Measurements from ENCODE around the gene CHCHD10. TPM values are rescaled to one million over a fixed set of nuclear protein-coding genes. Genes with fewer than 3 reads are reported as not detected.

The CHCHD10 gene
- total RNA-seq, 1 donor from 2014 or later: 111 TPM

- H3K9me3 Mint-ChIP-seq: no peaks in the 10 kb centered on the region
- no peaks in the 10 kb centered on the region for H3K27me3 Mint-ChIP-seq (ENCODE audit: low read depth)
- intact Hi-C loops (cut with micrococcal nuclease): no loop called here
- H3K36me3 Mint-ChIP-seq (ENCODE audit: low read depth): peaks cover 3% of the 10 kb centered on the region
- peaks cover 16% of the 10 kb centered on the region for H3K4me1 Mint-ChIP-seq (ENCODE audit: low read depth)
- no peak for DNase-seq (ENCODE audit: low spot score)
- H3K27ac Mint-ChIP-seq: no peak overlapping the region
- no peak overlapping the region for H3K4me3 Mint-ChIP-seq (ENCODE audit: low read depth)
Measured at GRCh38 chr22:23759566-23759965, 8.2 kb downstream of the CHCHD10 start.

- Mint-ChIP-seq H3K9me3 (no peaks in the 10 kb centered on the region), H3K27ac (no peak overlapping the region)
- intact Hi-C loops (cut with micrococcal nuclease): no loop called here
Measured at GRCh38 chr22:23756891-23757290, 10.9 kb downstream of the CHCHD10 start.

GRCh38 chr22:23755711-23756110, 12.1 kb downstream of the CHCHD10 start:
- H3K27ac Mint-ChIP-seq: no peak overlapping the region
- H3K4me3 Mint-ChIP-seq (ENCODE audit: low read depth): no peak overlapping the region
- no peak for DNase-seq (ENCODE audit: low spot score)
- no peaks in the 10 kb centered on the region for H3K36me3 Mint-ChIP-seq (ENCODE audit: low read depth)
- no peaks in the 10 kb centered on the region for H3K9me3 Mint-ChIP-seq
- peaks cover 5% of the 10 kb centered on the region for H3K4me1 Mint-ChIP-seq (ENCODE audit: low read depth)
- no peaks in the 10 kb centered on the region for H3K27me3 Mint-ChIP-seq (ENCODE audit: low read depth)
- intact Hi-C loops (cut with micrococcal nuclease): no loop called here

More at GRCh38 chr22:23756891-23757290, 10.9 kb downstream of the CHCHD10 start:
- no peak overlapping the region for H3K4me3 Mint-ChIP-seq (ENCODE audit: low read depth)
- DNase-seq (ENCODE audit: low spot score): no peak
- H3K27me3 Mint-ChIP-seq (ENCODE audit: low read depth): no peaks in the 10 kb centered on the region
- H3K4me1 Mint-ChIP-seq (ENCODE audit: low read depth): peaks cover 5% of the 10 kb centered on the region
- H3K36me3 Mint-ChIP-seq (ENCODE audit: low read depth): no peaks in the 10 kb centered on the region

- Mint-ChIP-seq H3K4me1 (ENCODE audit: low read depth) (peaks cover 10% of the 10 kb centered on the region), H3K9me3 (no peaks in the 10 kb centered on the region), H3K4me3 (ENCODE audit: low read depth) (no peak overlapping the region), H3K27me3 (ENCODE audit: low read depth) (no peaks in the 10 kb centered on the region), H3K36me3 (ENCODE audit: low read depth) (no peaks in the 10 kb centered on the region), H3K27ac (no peak overlapping the region)
- intact Hi-C loops (cut with micrococcal nuclease): loop anchor here (5.0 kb wide), 1 partner anchor 48 kb away; no protein-coding TSS in a partner anchor
- DNase-seq (ENCODE audit: low spot score): no peak
Measured at GRCh38 chr22:23754980-23755636, 12.7 kb downstream of the CHCHD10 start.

- intact Hi-C loops (cut with micrococcal nuclease): loop anchor here (5.0 kb wide), 1 partner anchor 47 kb away; no protein-coding TSS in a partner anchor
- H3K9me3 Mint-ChIP-seq: no peaks in the 10 kb centered on the region
- DNase-seq (ENCODE audit: low spot score): no peak
- no peak within 1 kb of the TSS for H3K27ac Mint-ChIP-seq
- no peak within 1 kb of the TSS for H3K4me3 Mint-ChIP-seq (ENCODE audit: low read depth)
- no peaks in the 10 kb centered on the region for H3K36me3 Mint-ChIP-seq (ENCODE audit: low read depth)
- H3K4me1 Mint-ChIP-seq (ENCODE audit: low read depth): peaks cover 16% of the 10 kb centered on the region
- no peaks in the 10 kb centered on the region for H3K27me3 Mint-ChIP-seq (ENCODE audit: low read depth)
Measured at GRCh38 chr22:23754220-23754919, 13.4 kb downstream of the CHCHD10 start, which contains the start of gene VPREB3. Gene VPREB3 (minus strand): TSS chr22:23754425. CDS start chr22:23754363, 62 bp downstream.

- DNase-seq (ENCODE audit: low spot score): no peak
- peaks cover 16% of the 10 kb centered on the region for H3K4me1 Mint-ChIP-seq (ENCODE audit: low read depth)
- H3K36me3 Mint-ChIP-seq (ENCODE audit: low read depth): no peaks in the 10 kb centered on the region
- H3K9me3 Mint-ChIP-seq: no peaks in the 10 kb centered on the region
- no peak overlapping the region for H3K27ac Mint-ChIP-seq
- no peaks in the 10 kb centered on the region for H3K27me3 Mint-ChIP-seq (ENCODE audit: low read depth)
- no peak overlapping the region for H3K4me3 Mint-ChIP-seq (ENCODE audit: low read depth)
- intact Hi-C loops (cut with micrococcal nuclease): loop anchor here (5.0 kb wide), 1 partner anchor 46 kb away; no protein-coding TSS in a partner anchor
Measured at GRCh38 chr22:23753385-23753784, 14.4 kb downstream of the CHCHD10 start.

GRCh38 chr22:23752750-23753149, 15.0 kb downstream of the CHCHD10 start:
- no peaks in the 10 kb centered on the region for H3K9me3 Mint-ChIP-seq
- H3K36me3 Mint-ChIP-seq (ENCODE audit: low read depth): no peaks in the 10 kb centered on the region
- peaks cover 16% of the 10 kb centered on the region for H3K4me1 Mint-ChIP-seq (ENCODE audit: low read depth)
- intact Hi-C loops (cut with micrococcal nuclease): loop anchor here (5.0 kb wide), 1 partner anchor 45 kb away; no protein-coding TSS in a partner anchor
- no peak overlapping the region for H3K4me3 Mint-ChIP-seq (ENCODE audit: low read depth)
- DNase-seq (ENCODE audit: low spot score): no peak
- no peaks in the 10 kb centered on the region for H3K27me3 Mint-ChIP-seq (ENCODE audit: low read depth)
- no peak overlapping the region for H3K27ac Mint-ChIP-seq

- Mint-ChIP-seq H3K4me3 (ENCODE audit: low read depth) (peak overlapping the region; percentile 73), H3K9me3 (no peaks in the 10 kb centered on the region), H3K27ac (no peak overlapping the region), H3K36me3 (ENCODE audit: low read depth) (no peaks in the 10 kb centered on the region), H3K4me1 (ENCODE audit: low read depth) (peaks cover 16% of the 10 kb centered on the region), H3K27me3 (ENCODE audit: low read depth) (no peaks in the 10 kb centered on the region)
- intact Hi-C loops (cut with micrococcal nuclease): loop anchor here (5.0 kb wide), 1 partner anchor 45 kb away; no protein-coding TSS in a partner anchor
- no peak for DNase-seq (ENCODE audit: low spot score)
Measured at GRCh38 chr22:23752090-23752691, 15.6 kb downstream of the CHCHD10 start.

- intact Hi-C loops (cut with micrococcal nuclease): loop anchor here (5.0 kb wide), 1 partner anchor 44 kb away; no protein-coding TSS in a partner anchor
- H3K27me3 Mint-ChIP-seq (ENCODE audit: low read depth): no peaks in the 10 kb centered on the region
- H3K9me3 Mint-ChIP-seq: no peaks in the 10 kb centered on the region
- H3K4me1 Mint-ChIP-seq (ENCODE audit: low read depth): peaks cover 15% of the 10 kb centered on the region
- peak overlapping the region; percentile 71 for H3K4me3 Mint-ChIP-seq (ENCODE audit: low read depth)
- DNase-seq (ENCODE audit: low spot score): no peak
- no peak overlapping the region for H3K27ac Mint-ChIP-seq
- H3K36me3 Mint-ChIP-seq (ENCODE audit: low read depth): no peaks in the 10 kb centered on the region
Measured at GRCh38 chr22:23751441-23751996, 16.3 kb downstream of the CHCHD10 start.

- Mint-ChIP-seq H3K36me3 (ENCODE audit: low read depth) (peaks cover 3% of the 10 kb centered on the region), H3K4me3 (ENCODE audit: low read depth) (peak within 1 kb of the TSS; percentile 82), H3K4me1 (ENCODE audit: low read depth) (peaks cover 15% of the 10 kb centered on the region), H3K9me3 (no peaks in the 10 kb centered on the region), H3K27ac (no peak within 1 kb of the TSS), H3K27me3 (ENCODE audit: low read depth) (no peaks in the 10 kb centered on the region)
- intact Hi-C loops (cut with micrococcal nuclease): loop anchor here (5.0 kb wide), 1 partner anchor 44 kb away; no protein-coding TSS in a partner anchor
- peak; percentile 77 for DNase-seq (ENCODE audit: low spot score)
Measured at GRCh38 chr22:23750714-23751440, 16.9 kb downstream of the CHCHD10 start, which contains the start of gene ZNF70. Gene ZNF70 (minus strand): TSS chr22:23751112. CDS start chr22:23745140, 5,972 bp downstream.

- H3K27me3 Mint-ChIP-seq (ENCODE audit: low read depth): no peaks in the 10 kb centered on the region
- no peaks in the 10 kb centered on the region for H3K9me3 Mint-ChIP-seq
- H3K27ac Mint-ChIP-seq: no peak overlapping the region
- H3K4me3 Mint-ChIP-seq (ENCODE audit: low read depth): peak overlapping the region; percentile 82
- DNase-seq (ENCODE audit: low spot score): no peak
- peaks cover 4% of the 10 kb centered on the region for H3K36me3 Mint-ChIP-seq (ENCODE audit: low read depth)
- peaks cover 15% of the 10 kb centered on the region for H3K4me1 Mint-ChIP-seq (ENCODE audit: low read depth)
- intact Hi-C loops (cut with micrococcal nuclease): loop anchor here (5.0 kb wide), 1 partner anchor 43 kb away; no protein-coding TSS in a partner anchor
Measured at GRCh38 chr22:23750367-23750713, 17.4 kb downstream of the CHCHD10 start.

- H3K27me3 Mint-ChIP-seq (ENCODE audit: low read depth): no peaks in the 10 kb centered on the region
Measured at GRCh38 chr22:23749841-23750301, 17.9 kb downstream of the CHCHD10 start.

More at GRCh38 chr22:23749841-23750301, 17.9 kb downstream of the CHCHD10 start:
- intact Hi-C loops (cut with micrococcal nuclease): loop anchor here (5.0 kb wide), 1 partner anchor 43 kb away; no protein-coding TSS in a partner anchor
- peaks cover 15% of the 10 kb centered on the region for H3K4me1 Mint-ChIP-seq (ENCODE audit: low read depth)
- no peak for DNase-seq (ENCODE audit: low spot score)
- peak overlapping the region; percentile 82 for H3K4me3 Mint-ChIP-seq (ENCODE audit: low read depth)
- no peak overlapping the region for H3K27ac Mint-ChIP-seq
- H3K9me3 Mint-ChIP-seq: no peaks in the 10 kb centered on the region
- peaks cover 8% of the 10 kb centered on the region for H3K36me3 Mint-ChIP-seq (ENCODE audit: low read depth)
